HL-60 (cell line): ENCODE measurements around the gene DLEC1.
A peak's percentile ranks its signal among the peaks of the same experiment; 100 is the strongest.

Source experiments
- DNase-seq, 2 experiments: peaks; one replicate each; pipeline ENCODE4 v3.0.0-alpha.2; 2010 to 2020; ENCODE audit warnings: low read depth in 1 of 2, low spot score in 1 of 2
- H3K27ac ChIP-seq: fragments of 250-450 bp; sonication (Bioruptor Pico); replicated peaks from 2 replicates; pipeline ENCODE4 v1.5.1; 2020; ENCODE audit warnings: mild to moderate bottlenecking, moderate library complexity
- H3K27me3 ChIP-seq: fragments of 250-450 bp; sonication (Bioruptor Pico); 2 replicates; pipeline ENCODE4 v1.5.1; 2021; ENCODE audit warnings: mild to moderate bottlenecking, moderate library complexity; ENCODE audit not compliant: insufficient read depth, poor library complexity, severe bottlenecking
- H3K4me3 ChIP-seq: replicated peaks from 2 replicates; pipeline ENCODE4 v1.5.1; 2011; ENCODE audit warnings: mild to moderate bottlenecking, control low read depth, low read length; ENCODE audit not compliant: insufficient read depth
- GABPA ChIP-seq: IDR thresholded peaks from 2 replicates; pipeline ENCODE4 v1.6.1; 2012; ENCODE audit warnings: low read depth
- POLR2AphosphoS5 ChIP-seq: IDR thresholded peaks from 2 replicates; pipeline ENCODE4 v1.6.1; 2012; ENCODE audit warnings: low read depth
- SPI1 ChIP-seq: IDR thresholded peaks from 2 replicates; pipeline ENCODE4 v1.6.1; 2012; ENCODE audit warnings: low read depth, mild to moderate bottlenecking, borderline replicate concordance
- TF ChIP-seq, protein P1 (sequence below): IDR thresholded peaks from 2 replicates; pipeline ENCODE4 v1.6.1; 2012; ENCODE audit warnings: low read depth; ENCODE audit not compliant: insufficient replicate concordance
- TF ChIP-seq, protein P2 (sequence below): IDR thresholded peaks from one replicate; pipeline ENCODE4 v1.5.1; 2011; ENCODE audit warnings: low read length, control low read depth, inconsistent platforms; ENCODE audit not compliant: insufficient read depth

The DLEC1 gene

DNA sequence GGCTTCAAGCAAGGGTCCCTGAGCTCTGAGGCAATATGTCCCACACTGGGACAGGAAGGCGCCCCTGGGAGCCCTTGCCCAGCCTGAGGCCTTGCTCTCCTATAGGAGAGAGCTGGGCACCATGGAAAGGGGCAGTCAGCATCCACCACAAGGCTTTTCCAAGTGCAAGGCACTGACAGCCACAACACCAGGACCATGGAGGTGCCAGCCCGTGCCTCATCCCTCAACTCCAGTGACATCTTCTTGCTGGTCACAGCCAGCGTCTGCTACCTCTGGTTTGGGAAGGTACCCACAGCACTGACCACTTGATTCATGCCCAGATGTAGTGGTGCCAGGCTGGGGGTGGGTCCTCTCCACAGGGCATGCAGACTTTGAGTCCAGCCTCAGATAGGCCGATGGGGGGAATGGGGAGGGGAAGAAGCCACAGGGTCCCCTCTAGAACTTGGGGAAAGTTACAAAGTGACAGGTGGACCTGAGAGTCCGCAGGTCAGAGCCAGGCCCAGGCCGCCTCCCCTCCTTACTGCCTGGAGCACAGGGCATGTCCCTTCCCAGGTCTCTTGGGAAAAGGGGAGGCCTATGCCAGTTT lies 36.6 kb upstream of the DLEC1 start:
- H3K27ac ChIP-seq = no peak overlapping the region
- TF ChIP-seq GABPA (no peak), SPI1 (no peak), POLR2AphosphoS5 (no peak)
- TF ChIP-seq, protein P1, sequence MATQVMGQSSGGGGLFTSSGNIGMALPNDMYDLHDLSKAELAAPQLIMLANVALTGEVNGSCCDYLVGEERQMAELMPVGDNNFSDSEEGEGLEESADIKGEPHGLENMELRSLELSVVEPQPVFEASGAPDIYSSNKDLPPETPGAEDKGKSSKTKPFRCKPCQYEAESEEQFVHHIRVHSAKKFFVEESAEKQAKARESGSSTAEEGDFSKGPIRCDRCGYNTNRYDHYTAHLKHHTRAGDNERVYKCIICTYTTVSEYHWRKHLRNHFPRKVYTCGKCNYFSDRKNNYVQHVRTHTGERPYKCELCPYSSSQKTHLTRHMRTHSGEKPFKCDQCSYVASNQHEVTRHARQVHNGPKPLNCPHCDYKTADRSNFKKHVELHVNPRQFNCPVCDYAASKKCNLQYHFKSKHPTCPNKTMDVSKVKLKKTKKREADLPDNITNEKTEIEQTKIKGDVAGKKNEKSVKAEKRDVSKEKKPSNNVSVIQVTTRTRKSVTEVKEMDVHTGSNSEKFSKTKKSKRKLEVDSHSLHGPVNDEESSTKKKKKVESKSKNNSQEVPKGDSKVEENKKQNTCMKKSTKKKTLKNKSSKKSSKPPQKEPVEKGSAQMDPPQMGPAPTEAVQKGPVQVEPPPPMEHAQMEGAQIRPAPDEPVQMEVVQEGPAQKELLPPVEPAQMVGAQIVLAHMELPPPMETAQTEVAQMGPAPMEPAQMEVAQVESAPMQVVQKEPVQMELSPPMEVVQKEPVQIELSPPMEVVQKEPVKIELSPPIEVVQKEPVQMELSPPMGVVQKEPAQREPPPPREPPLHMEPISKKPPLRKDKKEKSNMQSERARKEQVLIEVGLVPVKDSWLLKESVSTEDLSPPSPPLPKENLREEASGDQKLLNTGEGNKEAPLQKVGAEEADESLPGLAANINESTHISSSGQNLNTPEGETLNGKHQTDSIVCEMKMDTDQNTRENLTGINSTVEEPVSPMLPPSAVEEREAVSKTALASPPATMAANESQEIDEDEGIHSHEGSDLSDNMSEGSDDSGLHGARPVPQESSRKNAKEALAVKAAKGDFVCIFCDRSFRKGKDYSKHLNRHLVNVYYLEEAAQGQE = no peak
- TF ChIP-seq, protein P2, sequence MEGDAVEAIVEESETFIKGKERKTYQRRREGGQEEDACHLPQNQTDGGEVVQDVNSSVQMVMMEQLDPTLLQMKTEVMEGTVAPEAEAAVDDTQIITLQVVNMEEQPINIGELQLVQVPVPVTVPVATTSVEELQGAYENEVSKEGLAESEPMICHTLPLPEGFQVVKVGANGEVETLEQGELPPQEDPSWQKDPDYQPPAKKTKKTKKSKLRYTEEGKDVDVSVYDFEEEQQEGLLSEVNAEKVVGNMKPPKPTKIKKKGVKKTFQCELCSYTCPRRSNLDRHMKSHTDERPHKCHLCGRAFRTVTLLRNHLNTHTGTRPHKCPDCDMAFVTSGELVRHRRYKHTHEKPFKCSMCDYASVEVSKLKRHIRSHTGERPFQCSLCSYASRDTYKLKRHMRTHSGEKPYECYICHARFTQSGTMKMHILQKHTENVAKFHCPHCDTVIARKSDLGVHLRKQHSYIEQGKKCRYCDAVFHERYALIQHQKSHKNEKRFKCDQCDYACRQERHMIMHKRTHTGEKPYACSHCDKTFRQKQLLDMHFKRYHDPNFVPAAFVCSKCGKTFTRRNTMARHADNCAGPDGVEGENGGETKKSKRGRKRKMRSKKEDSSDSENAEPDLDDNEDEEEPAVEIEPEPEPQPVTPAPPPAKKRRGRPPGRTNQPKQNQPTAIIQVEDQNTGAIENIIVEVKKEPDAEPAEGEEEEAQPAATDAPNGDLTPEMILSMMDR = no peak
- DNase-seq = no peak
- H3K27me3 ChIP-seq = no peaks in the 10 kb centered on the region
- no peak overlapping the region for H3K4me3 ChIP-seq

DNA sequence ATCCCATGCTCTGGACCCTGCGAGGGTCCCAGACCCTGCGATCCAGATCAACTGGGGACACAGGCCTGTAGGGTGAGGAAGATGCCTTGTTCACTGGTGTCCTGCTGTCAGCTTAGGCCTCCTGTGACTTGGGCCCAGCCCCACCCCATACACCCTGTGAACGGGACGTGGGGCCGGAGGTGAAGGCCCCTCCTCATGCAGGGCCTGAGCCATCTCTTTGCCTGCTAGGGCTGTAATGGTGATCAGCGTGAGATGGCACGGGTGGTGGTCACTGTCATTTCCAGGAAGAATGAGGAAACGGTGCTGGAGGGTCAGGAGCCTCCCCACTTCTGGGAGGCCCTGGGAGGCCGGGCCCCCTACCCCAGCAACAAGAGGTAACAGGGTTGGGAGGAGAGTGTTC lies 36.1 kb upstream of the DLEC1 start:
- H3K4me3 ChIP-seq = no peak overlapping the region
- no peaks in the 10 kb centered on the region for H3K27me3 ChIP-seq
- DNase-seq = no peak
- no peak overlapping the region for H3K27ac ChIP-seq
- TF ChIP-seq, protein P1 = no peak
- TF ChIP-seq, protein P2 = no peak
- TF ChIP-seq GABPA (no peak), POLR2AphosphoS5 (no peak), SPI1 (no peak)

DNA sequence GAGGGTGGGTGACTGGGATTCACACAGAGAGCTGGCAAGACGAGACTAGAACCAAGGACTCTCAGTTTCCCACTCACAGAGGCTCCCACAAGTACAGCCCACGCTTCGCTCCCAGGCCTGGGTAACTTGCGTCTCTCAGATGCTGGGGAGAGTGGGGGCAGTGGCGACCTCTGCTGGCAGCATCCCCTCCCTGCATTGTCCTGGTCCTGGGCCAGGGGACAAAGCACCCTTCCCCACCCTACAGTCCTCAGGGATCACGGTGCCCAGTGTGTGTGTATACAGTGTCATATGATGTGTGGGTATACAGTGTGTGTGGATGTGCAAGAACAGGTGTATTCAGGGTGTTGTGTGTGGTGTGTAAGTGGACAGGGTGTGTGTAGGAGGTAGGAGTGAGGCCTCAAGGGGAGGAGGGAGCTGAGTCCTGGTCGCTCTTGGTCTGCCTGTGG lies 35.6 kb upstream of the DLEC1 start:
- peak in 1 of 2 experiments; percentile 60 for DNase-seq
- no peak overlapping the region for H3K27ac ChIP-seq

More for the DNA sequence above, 35.6 kb upstream of the DLEC1 start:
- TF ChIP-seq SPI1 = no peak
- TF ChIP-seq, protein P1 = no peak
- no peak for TF ChIP-seq GABPA
- TF ChIP-seq, protein P2 = peak; percentile 94
- no peak for TF ChIP-seq POLR2AphosphoS5
- H3K27me3 ChIP-seq = no peaks in the 10 kb centered on the region
- H3K4me3 ChIP-seq = no peak overlapping the region
